IPS DF 4.7 (cell line): Measurements from ENCODE around the gene MOB3B.
"Not testable (repeated sequence)": the region's sequence is repeated elsewhere in the genome, so short reads cannot be mapped to it uniquely, and the experiment has no call there.

Experiments used
- DNase-seq: peaks from one replicate; pipeline ENCODE4 v3.0.0-alpha.2; 2013; ENCODE audit warnings: low spot score; ENCODE audit errors: extremely low read depth

MOB3B gene

DNA sequence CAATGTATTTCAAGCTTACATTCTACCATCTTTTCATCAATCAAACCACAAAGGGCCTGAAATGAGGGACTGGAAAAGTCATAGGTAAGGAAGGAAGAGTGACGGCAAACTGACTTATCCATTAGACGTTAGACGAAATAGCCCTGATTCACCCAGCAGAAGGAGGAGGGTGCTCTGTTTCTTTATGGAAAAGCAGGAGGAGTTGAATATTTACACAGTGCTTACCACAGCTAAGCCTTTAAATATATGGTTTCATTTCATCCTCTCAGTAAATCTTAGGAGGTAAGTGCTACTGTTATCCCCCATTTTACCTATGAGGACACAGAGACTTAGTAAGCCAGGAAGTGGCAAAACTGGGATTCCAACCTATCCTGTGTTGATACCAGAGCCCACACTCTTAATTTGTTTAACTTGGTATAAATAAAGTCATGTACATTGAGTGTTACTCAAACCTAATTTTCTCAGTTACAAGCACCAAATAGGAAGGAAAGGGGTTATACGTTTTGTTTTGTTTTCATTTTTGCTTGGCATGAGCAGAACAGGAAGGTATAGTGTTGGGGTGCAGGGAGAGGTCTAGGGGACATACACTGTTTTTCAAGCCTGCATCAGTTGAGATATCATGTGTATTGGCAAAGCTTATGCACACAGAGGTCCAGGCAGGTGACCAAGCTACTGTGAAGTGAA is 103.6 kb downstream of the MOB3B start:
- DNase-seq: no peak

- DNase-seq: no peak
Observed at GRCh38 chr9:27423915-27424710, 105.5 kb downstream of the MOB3B start.

DNA sequence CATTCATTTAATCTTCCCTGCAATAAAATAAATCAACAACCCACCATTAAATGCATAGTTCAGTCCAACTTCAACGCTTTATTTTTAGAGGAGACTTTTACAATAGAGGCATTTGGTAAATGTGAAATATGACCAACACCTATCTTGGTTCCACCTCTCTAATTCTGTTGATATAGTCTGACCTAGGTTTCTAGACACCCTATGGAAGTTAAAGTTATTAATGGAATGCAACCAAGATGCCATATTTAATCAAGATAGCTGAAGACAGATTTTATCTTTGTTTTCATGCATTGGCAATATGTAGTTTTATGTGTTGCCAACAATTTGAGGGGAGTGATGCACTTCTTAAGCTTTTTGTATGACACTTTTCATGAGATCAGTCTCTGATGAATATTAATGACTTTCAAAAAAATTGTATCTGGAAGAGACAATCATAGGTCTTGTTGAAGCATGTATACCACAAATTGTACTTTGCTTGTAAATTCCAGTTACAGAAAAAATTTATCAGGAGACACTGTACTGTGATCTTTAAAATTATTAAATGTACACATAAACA is 107.3 kb downstream of the MOB3B start:
- no peak for DNase-seq

- DNase-seq: no peak
Observed at GRCh38 chr9:27421577-27421976, 108.0 kb downstream of the MOB3B start.

- DNase-seq: not testable (repeated sequence)
Observed at GRCh38 chr9:27419558-27419957, 110.1 kb downstream of the MOB3B start.

GRCh38 chr9:27414220-27414761 is 115.3 kb downstream of the MOB3B start:
- DNase-seq: no peak

DNA sequence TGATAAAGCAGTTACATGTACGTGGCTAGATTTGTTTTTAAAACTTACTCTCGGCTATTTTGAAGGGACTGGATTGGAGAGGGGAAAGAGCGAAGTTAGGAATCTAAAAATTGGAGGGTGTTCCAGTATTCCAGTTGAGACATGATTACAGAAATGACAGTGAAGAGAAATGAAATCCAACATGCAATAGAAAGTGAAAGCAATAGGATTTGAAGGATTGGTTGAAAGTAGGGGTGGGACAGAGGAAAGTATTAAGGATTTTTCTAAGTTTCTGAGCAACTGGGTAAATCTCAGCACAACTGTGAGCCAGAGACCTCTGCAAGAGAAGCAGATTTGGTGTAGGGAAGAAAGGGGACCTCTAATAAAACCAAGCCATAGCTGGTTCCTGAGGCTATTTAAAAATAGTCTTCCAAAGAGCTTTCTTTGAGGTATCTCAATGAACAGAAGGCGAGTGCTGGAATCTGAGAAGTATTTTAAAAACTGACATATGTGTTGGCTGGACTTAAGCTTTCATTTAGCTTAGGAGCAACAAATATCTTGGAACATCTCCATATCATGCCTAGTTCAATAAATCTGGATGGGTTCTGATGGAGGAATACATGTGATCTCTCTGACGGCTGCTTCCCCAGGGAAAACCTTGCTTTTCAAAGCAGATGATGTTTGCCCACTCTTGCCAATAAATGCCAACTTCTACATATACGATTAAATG is 115.9 kb downstream of the MOB3B start:
- no peak for DNase-seq

DNA sequence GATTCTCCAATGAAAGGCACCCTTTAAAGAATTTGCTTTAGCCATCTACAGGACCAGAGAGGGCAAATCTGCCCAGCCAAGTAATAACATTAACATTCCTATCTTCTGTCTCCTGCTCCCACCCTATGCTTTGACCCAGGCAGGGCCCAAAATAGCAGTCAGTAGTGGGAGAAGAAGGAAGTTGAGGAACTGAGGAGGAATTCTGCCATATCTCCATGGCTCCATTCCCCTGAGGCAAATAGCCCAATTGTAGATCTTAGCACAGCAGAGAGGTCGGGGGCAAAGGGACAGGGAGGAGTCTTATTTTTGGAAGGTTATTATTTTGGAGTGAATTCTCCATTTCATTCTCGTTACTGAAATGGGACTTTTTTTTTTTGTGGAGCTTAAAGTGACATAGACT is 116.7 kb downstream of the MOB3B start:
- no peak for DNase-seq

DNA sequence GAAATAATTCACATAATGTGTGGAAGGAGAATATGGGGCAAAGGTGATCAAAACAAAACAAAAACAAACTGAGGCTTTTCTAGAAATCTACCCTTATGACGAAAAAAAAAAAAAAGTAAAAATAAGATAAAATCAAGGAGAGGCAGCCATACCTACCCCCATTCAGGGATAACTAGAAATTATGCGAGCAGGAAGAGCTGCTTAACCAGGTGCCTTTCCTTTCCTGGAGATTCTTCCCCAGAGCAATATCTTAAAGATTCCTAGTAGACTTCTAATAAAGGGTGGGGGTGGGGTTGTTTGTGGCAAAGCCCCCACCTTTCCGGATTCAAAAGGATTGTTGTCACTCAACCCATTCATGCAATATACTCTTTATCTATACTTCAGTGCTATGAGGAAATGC is 117.5 kb downstream of the MOB3B start:
- DNase-seq: no peak

GRCh38 chr9:27408482-27408881 is 121.1 kb downstream of the MOB3B start:
- DNase-seq: no peak

- no peak for DNase-seq
Observed at GRCh38 chr9:27408001-27408400, 121.6 kb downstream of the MOB3B start.

GRCh38 chr9:27407491-27407890 is 122.1 kb downstream of the MOB3B start:
- DNase-seq: no peak

DNA sequence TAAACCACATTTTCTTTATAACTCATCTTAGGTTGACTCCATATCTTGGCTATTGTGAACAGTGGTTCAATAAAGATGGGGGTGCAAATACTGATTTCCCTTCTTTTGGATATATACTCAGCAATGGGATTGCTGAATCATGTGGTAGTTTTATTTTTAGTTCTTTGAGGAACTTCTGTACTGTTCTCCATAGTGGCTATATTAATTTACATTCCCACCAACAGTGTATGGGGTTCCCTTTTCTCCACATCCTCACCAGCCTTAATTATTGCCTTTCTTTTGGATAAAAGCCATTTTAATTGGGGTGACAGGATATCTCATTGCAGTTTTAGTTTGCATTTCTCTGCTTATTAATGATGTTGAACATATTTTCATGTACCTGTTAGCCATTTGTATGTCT is 125.0 kb downstream of the MOB3B start:
- DNase-seq: no peak

DNA sequence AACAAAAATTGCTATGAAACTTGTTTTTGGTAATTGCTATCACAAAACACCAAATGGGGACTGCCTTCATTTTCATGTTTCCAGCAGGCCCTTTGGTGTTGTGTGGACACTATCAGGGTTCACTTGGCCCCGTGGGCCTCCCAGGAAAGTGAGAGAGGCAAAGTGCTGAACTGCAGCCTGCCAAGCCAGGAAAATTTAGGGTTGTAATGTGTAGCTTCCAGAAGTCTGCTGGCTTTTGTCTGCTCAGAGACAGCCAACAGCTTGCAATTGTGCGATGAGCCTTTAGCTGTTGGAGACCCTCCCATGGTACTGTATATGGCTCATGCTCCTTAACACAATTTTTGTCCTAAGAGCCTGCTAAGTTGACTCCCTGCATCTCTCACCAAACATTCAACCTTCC is 127.0 kb downstream of the MOB3B start:
- DNase-seq: no peak

GRCh38 chr9:27400334-27400880 is 129.2 kb downstream of the MOB3B start:
- DNase-seq: no peak

GRCh38 chr9:27398982-27399653 is 130.5 kb downstream of the MOB3B start:
- DNase-seq: no peak

GRCh38 chr9:27396495-27396894 is 133.1 kb downstream of the MOB3B start:
- DNase-seq: no peak

GRCh38 chr9:27395484-27395921 is 134.1 kb downstream of the MOB3B start:
- DNase-seq: no peak

DNA sequence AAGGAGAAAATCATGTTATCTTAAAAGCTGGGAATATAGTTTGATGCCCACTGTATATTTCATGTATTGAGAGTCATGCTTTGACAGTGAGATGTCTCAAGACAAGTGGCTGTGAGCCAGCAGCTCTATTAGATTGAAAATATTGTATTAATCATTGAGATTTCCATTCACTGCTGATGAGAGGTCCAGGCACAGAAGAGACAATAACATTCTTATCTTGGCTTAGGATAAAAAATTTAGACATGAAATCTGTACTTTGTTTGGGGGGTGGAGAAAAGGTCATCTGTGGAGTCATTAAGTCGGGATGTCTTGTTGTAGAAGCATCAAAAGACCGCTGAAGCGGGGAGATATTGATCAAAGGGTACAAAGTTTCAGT is 134.8 kb downstream of the MOB3B start:
- no peak for DNase-seq

DNA sequence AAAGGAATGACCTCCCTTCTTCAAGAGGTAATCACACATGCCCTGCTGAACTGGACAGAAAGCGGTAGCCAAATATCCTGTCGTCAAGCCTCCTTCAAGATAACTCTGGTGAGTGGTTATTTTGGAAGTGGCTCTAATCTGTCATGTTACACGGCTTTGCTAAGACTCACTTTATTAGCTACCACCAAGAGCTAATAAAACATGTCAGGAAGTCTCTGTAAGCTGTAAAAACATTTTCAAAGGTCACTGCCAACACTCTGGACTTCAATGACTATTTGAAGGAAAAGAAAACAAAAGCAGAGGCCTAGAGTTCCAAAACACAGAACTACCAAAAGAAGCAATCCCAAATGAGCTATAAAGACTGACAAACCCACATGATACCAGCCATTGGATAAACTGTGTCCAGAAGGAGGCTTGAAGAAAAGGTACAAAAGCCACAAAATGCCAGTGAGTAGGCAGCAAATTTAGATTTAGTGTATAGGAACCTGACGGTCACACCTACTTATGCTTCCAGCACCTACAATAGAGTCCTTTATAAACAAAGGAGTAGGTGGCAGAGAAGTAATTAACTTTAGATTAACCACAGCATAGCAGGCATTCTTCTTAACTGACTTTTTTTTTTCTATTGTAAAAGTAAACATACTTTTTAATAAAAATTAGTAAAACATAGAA is 135.3 kb downstream of the MOB3B start:
- no peak for DNase-seq
